GM10266 (cell line): ENCODE data around the gene ATP8B4.

Experiments
- DNase-seq: peaks from one replicate; pipeline ENCODE4 v3.0.0; 2012; ENCODE audit errors: extremely low spot score
- TF ChIP-seq, protein P1 (sequence below): IDR thresholded peaks from 2 replicates; pipeline ENCODE4 v1.5.1; 2012; ENCODE audit warnings: mild to moderate bottlenecking, low read depth; ENCODE audit not compliant: control insufficient read depth, insufficient read depth; ENCODE audit errors: missing control alignments

ATP8B4 gene

GRCh38 chr15:49919034-49919433 is 200.0 kb downstream of the ATP8B4 start:
- TF ChIP-seq, protein P1, sequence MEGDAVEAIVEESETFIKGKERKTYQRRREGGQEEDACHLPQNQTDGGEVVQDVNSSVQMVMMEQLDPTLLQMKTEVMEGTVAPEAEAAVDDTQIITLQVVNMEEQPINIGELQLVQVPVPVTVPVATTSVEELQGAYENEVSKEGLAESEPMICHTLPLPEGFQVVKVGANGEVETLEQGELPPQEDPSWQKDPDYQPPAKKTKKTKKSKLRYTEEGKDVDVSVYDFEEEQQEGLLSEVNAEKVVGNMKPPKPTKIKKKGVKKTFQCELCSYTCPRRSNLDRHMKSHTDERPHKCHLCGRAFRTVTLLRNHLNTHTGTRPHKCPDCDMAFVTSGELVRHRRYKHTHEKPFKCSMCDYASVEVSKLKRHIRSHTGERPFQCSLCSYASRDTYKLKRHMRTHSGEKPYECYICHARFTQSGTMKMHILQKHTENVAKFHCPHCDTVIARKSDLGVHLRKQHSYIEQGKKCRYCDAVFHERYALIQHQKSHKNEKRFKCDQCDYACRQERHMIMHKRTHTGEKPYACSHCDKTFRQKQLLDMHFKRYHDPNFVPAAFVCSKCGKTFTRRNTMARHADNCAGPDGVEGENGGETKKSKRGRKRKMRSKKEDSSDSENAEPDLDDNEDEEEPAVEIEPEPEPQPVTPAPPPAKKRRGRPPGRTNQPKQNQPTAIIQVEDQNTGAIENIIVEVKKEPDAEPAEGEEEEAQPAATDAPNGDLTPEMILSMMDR: no peak
- no peak for DNase-seq

DNA sequence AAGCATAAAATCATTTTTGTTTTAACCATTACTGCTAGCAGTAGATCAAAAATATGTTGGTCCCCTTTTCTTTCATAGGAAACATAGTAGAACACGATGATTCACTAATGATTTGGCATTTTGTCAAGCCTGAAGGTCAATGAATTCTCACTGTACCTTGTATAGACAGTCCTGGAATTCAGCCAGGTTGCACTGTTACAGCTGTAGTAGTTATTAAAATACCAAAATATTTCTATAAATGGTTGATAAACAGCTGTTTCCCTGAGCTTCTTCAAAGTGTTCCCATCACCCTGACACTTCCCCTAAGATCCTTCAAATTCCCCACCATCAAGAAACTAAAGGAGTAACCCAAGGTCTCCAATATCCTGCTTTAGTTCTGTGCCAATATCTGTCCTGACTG is 200.9 kb downstream of the ATP8B4 start:
- no peak for DNase-seq
- TF ChIP-seq, protein P1: no peak

DNA sequence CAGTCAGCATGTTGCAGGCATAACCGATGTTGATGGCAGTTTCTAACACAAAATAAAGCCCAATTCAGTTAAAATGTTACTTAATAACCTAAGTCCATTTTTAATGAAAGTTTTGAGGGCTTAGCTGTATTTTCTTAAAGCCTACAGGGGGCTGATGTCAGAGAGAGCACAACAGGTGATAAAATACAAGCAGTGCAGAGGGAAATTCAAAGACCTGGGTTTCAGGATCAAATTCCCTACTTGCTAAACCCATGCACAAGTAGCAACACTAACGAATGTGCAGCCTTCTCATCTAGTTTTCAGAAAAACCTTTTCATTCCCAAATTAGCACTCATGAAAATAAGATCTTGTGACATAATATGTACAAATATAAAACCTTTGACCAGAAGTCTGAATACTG is 202.0 kb downstream of the ATP8B4 start:
- DNase-seq: no peak
- TF ChIP-seq, protein P1: no peak

- TF ChIP-seq, protein P1: no peak
- no peak for DNase-seq
Measured at GRCh38 chr15:49915822-49916221, 203.2 kb downstream of the ATP8B4 start.

DNA sequence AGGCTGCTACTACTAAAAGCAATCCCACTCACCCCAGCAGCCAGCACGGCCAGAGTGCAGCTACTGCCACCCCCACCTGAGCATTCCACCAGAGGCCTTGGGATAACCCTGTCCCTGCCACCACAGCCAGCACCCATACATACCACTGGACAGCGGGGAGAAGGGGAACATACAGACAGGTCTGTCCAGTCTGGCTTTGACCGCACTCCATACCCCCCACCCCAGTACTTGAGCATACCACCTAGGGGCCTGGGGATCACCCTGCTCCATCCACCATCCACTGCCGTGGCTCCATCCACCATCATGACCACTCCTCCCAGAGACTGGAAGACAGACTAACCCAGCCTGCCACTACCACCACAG is 210.1 kb downstream of the ATP8B4 start:
- DNase-seq: no peak

DNA sequence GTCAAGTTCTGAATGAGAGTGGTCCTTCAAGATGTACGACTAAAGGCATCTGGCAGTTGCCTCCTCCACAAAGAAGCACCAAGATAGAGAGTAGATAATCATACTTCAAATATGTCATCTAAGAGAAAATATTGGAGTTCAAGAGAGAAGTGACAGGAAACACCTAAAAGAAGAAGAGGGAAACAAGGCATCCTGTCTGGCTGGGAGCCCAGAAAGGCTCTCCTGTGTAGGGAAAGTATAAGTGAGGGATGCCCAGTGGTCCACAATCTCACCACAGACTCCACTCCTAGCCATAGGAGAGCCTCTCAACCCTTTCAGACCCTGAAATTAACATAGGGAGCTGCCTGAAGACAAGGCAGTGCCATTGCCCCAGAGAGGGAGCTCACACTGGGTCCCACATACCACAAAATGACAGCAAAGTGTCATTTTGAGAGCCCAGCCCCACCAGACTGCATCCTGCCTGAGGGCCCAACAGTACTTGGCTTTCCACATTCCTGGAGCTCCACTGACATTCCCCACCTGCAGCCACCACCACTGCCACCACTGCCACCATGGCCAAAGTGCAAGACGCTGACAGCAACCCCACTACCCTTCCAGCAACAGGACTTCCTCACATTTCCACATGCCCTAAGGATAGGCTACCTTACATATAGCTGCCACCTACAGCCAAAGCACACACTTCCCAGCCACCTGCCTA is 210.6 kb downstream of the ATP8B4 start:
- TF ChIP-seq, protein P1: no peak
- DNase-seq: no peak

More for the DNA sequence above, 210.1 kb downstream of the ATP8B4 start:
- TF ChIP-seq, protein P1: no peak

DNA sequence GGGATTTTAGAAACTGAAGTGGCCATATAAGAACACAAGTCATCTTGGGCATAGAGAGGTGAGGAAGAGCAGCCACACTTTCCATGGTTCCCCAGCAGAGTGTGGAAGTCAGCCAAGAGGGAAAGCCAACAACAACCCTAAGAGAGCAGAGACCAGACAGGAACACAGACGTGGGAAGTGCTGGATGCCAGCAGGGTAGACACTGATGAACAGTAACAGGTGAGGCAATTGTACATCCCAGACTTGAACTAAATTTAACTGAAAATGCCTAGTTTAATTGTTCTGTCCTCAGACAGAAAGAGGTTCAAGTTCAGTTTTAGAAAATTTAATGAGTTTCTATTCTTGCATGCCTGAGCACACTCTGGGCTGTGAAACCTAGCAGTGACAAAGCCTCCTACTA is 212.1 kb downstream of the ATP8B4 start:
- DNase-seq: no peak
- TF ChIP-seq, protein P1: no peak
